Esophagus squamous epithelium (tissue), 5 donors: ENCODE data around the gene ZNF765. TPM values are rescaled to one million over a fixed set of nuclear protein-coding genes. Genes with fewer than 3 reads are reported as not detected.
A peak's percentile ranks its signal among the peaks of the same experiment; 100 is the strongest.
"Not testable (repeated sequence)": the region's sequence is repeated elsewhere in the genome, so short reads cannot be mapped to it uniquely, and the experiment has no call there.

Experiments
- DNase-seq: peaks from one replicate; lab custom pipeline; 2025; lab: John Stamatoyannopoulos, UW
- H3K27ac ChIP-seq, 4 donors: fragments of 200-600 bp; sonication (generic); one replicate each; pipeline ENCODE4 v1.5.1; 2016 to 2019; ENCODE audit warnings: mild to moderate bottlenecking in 1 of 4
- H3K27me3 ChIP-seq, 4 donors: fragments of 200-600 bp; sonication (generic); 1 replicate in 3 of 4; 2 replicates in 1 of 4; pipeline versions ENCODE4 v1.5.1 to v1.6.0; 2017 to 2021; ENCODE audit warnings: antibody characterized with exemption in 1 of 4
- H3K36me3 ChIP-seq, 3 donors: fragments of 200-600 bp; sonication (generic); one replicate each; pipeline ENCODE4 v1.5.1; 2016 to 2019
- H3K4me1 ChIP-seq, 3 donors: fragments of 200-600 bp; sonication (generic); one replicate each; pipeline ENCODE4 v1.5.1; 2017 to 2019
- H3K4me3 ChIP-seq, 4 donors: fragments of 200-600 bp; sonication (generic); 1 replicate in 3 of 4; 2 replicates in 1 of 4; pipeline ENCODE4 v1.5.1; 2016 to 2019; ENCODE audit warnings: mild to moderate bottlenecking in 2 of 4, moderate library complexity in 1 of 4
- H3K9me3 ChIP-seq, 3 donors: fragments of 200-600 bp; sonication (generic); one replicate each; pipeline ENCODE4 v1.5.1; 2016 to 2019
- CTCF ChIP-seq, 6 experiments: fragments of 450-650 bp in 4 of 6; fragments of 200-600 bp in 2 of 6; sonication (generic) in 2 of 6; IDR thresholded peaks; one replicate each; pipeline ENCODE4 v1.5.1; 2016 to 2019; ENCODE audit warnings: antibody characterized with exemption in 6 of 6, mild to moderate bottlenecking in 4 of 6, moderate library complexity in 4 of 6
- POLR2A ChIP-seq, 4 donors: fragments of 450-650 bp; IDR thresholded peaks; one replicate each; pipeline ENCODE4 v1.6.1; 2017; ENCODE audit warnings: antibody characterized with exemption in 4 of 4, mild to moderate bottlenecking in 4 of 4, moderate library complexity in 3 of 4
- WGBS, 2 donors: methylation state at CpG; one replicate each; pipeline ENCODE4 v1.1.5; 2018; 5-methylcytosine and 5-hydroxymethylcytosine counted together
- intact Hi-C: fragments of 100-400 bp; cut with DNase I; formaldehyde crosslinking; loops from one replicate; pipeline ENCODE4 v1.15.0; 2022
- total RNA-seq, 4 donors: library from RNA; depleted of rRNA; stranded (reverse); fragments of >200 nt; gene quantifications; one replicate each; pipeline ENCODE4 v1.1.0, GENCODE V29; 2016
- donor health status: DM: yes; HTN: yes; CAD: no.

The ZNF765 gene
- total RNA-seq, 4 donors from 2014 or later: 3.3 to 9.0 (median 6.0) TPM

GRCh38 chr19:53466726-53467484, 72.0 kb downstream of the ZNF765 start:
- peaks cover 0 to 35% (median 0%) of the 10 kb centered on the region in 3 donors for H3K9me3 ChIP-seq
- H3K36me3 ChIP-seq: peaks cover 0 to 9% (median 0%) of the 10 kb centered on the region in 3 donors
- intact Hi-C loops: no loop called here
- TF ChIP-seq POLR2A (IDR thresholded peaks at IDR 0.05): no peak
- no peak for TF ChIP-seq CTCF (IDR thresholded peaks at IDR 0.05)
- WGBS, 2 donors: 16 to 21% methylated on average over 20 to 31 of the region's 31 CpGs
- H3K4me3 ChIP-seq: peak overlapping the region; percentile 59 to 80 (median 69)
- peaks cover 0 to 11% (median 0%) of the 10 kb centered on the region in 4 donors for H3K27me3 ChIP-seq
- peaks cover 8 to 18% (median 12%) of the 10 kb centered on the region in 3 donors for H3K4me1 ChIP-seq
- H3K27ac ChIP-seq: peak overlapping the region in 3 of 4 donors; percentile 73 to 89 (median 86)
- DNase-seq: no peak

GRCh38 chr19:53467485-53468262, 72.7 kb downstream of the ZNF765 start, which contains the start of gene ZNF813:
TSS of gene ZNF813 (plus strand) at chr19:53467733. CDS start at chr19:53483823, 16,090 bp downstream.
- WGBS, 2 donors: 0% methylated on average over 20 to 32 of the region's 55 CpGs

GRCh38 chr19:53468628-53469027, 73.7 kb downstream of the ZNF765 start:
- intact Hi-C loops, DNase-seq, H3K27me3 ChIP-seq, H3K27ac ChIP-seq: not testable (repeated sequence)
- 29 to 42% methylated on average over 7 to 8 of the region's 8 CpGs for WGBS, 2 donors
- H3K4me3 ChIP-seq: peak overlapping the region in 3 of 4 donors; percentile 67 to 80 (median 71)
- peaks cover 0 to 40% (median 2%) of the 10 kb centered on the region in 3 donors for H3K9me3 ChIP-seq
- peaks cover 0 to 26% (median 0%) of the 10 kb centered on the region in 3 donors for H3K36me3 ChIP-seq
- peaks cover 8 to 18% (median 12%) of the 10 kb centered on the region in 3 donors for H3K4me1 ChIP-seq

More at GRCh38 chr19:53467485-53468262, 72.7 kb downstream of the ZNF765 start, which contains the start of gene ZNF813:
- intact Hi-C loops: no loop called here
- H3K4me3 ChIP-seq: peak within 1 kb of the TSS; percentile 59 to 80 (median 69)
- H3K27me3 ChIP-seq: peaks cover 0 to 11% (median 0%) of the 10 kb centered on the region in 4 donors
- DNase-seq: peak; percentile 51
- H3K27ac ChIP-seq: peak within 1 kb of the TSS; percentile 73 to 89 (median 84)
- H3K36me3 ChIP-seq: peaks cover 0 to 16% (median 0%) of the 10 kb centered on the region in 3 donors
- TF ChIP-seq POLR2A (IDR thresholded peaks at IDR 0.05) (peak in 1 of 4 donors; percentile 34), CTCF (IDR thresholded peaks at IDR 0.05) (no peak)
- H3K4me1 ChIP-seq: peaks cover 8 to 18% (median 12%) of the 10 kb centered on the region in 3 donors
- peaks cover 0 to 40% (median 2%) of the 10 kb centered on the region in 3 donors for H3K9me3 ChIP-seq

GRCh38 chr19:53471916-53472315, 77.0 kb downstream of the ZNF765 start:
- no peak for DNase-seq
- no peaks in the 10 kb centered on the region for H3K27me3 ChIP-seq
- H3K36me3 ChIP-seq: peaks cover 0 to 59% (median 0%) of the 10 kb centered on the region in 3 donors
- H3K4me3 ChIP-seq: no peak overlapping the region
- no peak overlapping the region for H3K27ac ChIP-seq
- 91 to 96% methylated on average over 7 of the region's 7 CpGs for WGBS, 2 donors
- intact Hi-C loops: no loop called here
- peaks cover 5 to 13% (median 9%) of the 10 kb centered on the region in 3 donors for H3K4me1 ChIP-seq
- TF ChIP-seq CTCF (IDR thresholded peaks at IDR 0.05) (no peak), POLR2A (IDR thresholded peaks at IDR 0.05) (no peak)
- H3K9me3 ChIP-seq: peaks cover 0 to 64% (median 18%) of the 10 kb centered on the region in 3 donors

GRCh38 chr19:53474832-53475231, 79.9 kb downstream of the ZNF765 start:
- H3K9me3 ChIP-seq: peaks cover 0 to 93% (median 35%) of the 10 kb centered on the region in 3 donors
- intact Hi-C loops, H3K4me3 ChIP-seq, H3K27me3 ChIP-seq, H3K27ac ChIP-seq, DNase-seq, H3K4me1 ChIP-seq: not testable (repeated sequence)
- WGBS, 2 donors: 67 to 80% methylated on average over 1 of the region's 1 CpG
- H3K36me3 ChIP-seq: peaks cover 4 to 88% (median 4%) of the 10 kb centered on the region in 3 donors

- intact Hi-C loops, H3K4me3 ChIP-seq, H3K4me1 ChIP-seq, H3K27ac ChIP-seq, DNase-seq, H3K27me3 ChIP-seq: not testable (repeated sequence)
- 52 to 84% methylated on average over 6 of the region's 6 CpGs for WGBS, 2 donors
- peaks cover 0 to 97% (median 39%) of the 10 kb centered on the region in 3 donors for H3K9me3 ChIP-seq
- peaks cover 4 to 94% (median 4%) of the 10 kb centered on the region in 3 donors for H3K36me3 ChIP-seq
Observed at GRCh38 chr19:53475470-53475869, 80.5 kb downstream of the ZNF765 start.
